ENCODE results near the gene VHLL. TPM values are rescaled to one million over a fixed set of nuclear protein-coding genes. Genes with fewer than 3 reads are reported as not detected.

Gene VHLL
- total RNA-seq, 1 experiment from 2014 or later: not detected

DNA sequence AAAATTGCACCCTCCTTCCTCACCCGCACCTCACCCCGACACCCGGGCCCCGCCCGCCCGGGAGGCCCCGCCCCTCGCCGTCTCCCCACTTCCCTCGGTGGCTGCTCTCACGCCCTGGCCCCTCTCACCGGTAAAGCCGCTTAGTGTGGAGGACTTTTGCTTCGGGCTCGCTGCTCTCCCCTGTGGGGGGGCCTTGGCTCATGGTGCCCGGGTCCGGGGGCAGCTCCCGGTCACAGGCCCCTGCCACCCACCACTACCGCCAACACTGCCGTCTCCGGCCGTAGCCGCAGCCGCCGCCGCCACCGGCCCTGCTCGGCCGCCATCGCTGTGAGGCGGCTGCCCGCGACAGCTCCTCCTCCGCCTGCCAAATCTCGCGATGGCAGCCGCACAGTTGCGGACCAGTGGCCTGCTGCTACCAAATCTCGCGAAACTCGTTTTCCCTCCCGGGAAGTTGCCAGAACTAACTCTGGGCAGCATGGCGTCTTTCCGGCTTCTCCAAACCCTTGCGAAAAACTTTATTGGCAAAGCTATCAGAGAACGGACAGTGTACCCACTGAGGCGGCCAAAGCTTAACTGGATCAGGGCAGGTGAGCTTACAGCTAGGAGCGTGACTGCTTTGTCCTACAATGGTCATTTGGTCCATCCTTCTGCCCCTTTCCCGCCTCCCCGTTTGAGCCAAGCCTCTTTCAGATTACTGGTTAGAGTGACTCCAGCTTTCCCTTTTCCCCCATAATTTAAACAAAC lies 16.5 kb downstream of the VHLL start, which contains the start of gene SMG5:
TSS of gene SMG5 (minus strand) at position 347 of the 744 bp plus-strand sequence. CDS start at position 202, 145 bp downstream.
- peak within 1 kb of the TSS; percentile 97 for H3K4me3 Mint-ChIP-seq
- no peaks in the 10 kb centered on the region for H3K9me3 Mint-ChIP-seq
- H3K27ac Mint-ChIP-seq: peak within 1 kb of the TSS; percentile 97
- CTCF ChIA-PET: interaction anchor here (0.7 to 2.4 kb wide), 26 partner anchors 11 to 345 kb away, joined by 3 to 18 read pairs (median 5); partner anchors contain the start of genes CCT3, PMF1, SLC25A44 and TSACC
- DNase-seq (ENCODE audit: low spot score) (peak; percentile 97), ATAC-seq (peak; percentile 94)
- peaks cover 24% of the 10 kb centered on the region for H3K4me1 Mint-ChIP-seq
- no peaks in the 10 kb centered on the region for H3K27me3 Mint-ChIP-seq (ENCODE audit: low read depth)
- POLR2A ChIA-PET: interaction anchor here (0.5 to 2.0 kb wide), 13 partner anchors 10 to 1989 kb away, joined by 3 to 10 read pairs (median 4); partner anchors contain the start of genes CCT3, PMF1 and TSACC
- peaks cover 13% of the 10 kb centered on the region for H3K36me3 Mint-ChIP-seq
- TF ChIP-seq ZBTB21 (CRISPR knock-in tag; IDR thresholded peaks at IDR 0.05; ENCODE audit: borderline replicate concordance) (peak; percentile 60; the same call in 1 of the 2 replicates), FOXP1 (CRISPR knock-in tag; IDR thresholded peaks at IDR 0.05; ENCODE audit: borderline replicate concordance) (peak; percentile 91), NR2C2 (CRISPR knock-in tag; IDR thresholded peaks at IDR 0.05) (no peak), FOXK1 (CRISPR knock-in tag; IDR thresholded peaks at IDR 0.05) (peak; percentile 80; the same call in 1 of the 2 replicates), KAT7 (CRISPR knock-in tag; IDR thresholded peaks at IDR 0.05; ENCODE audit: borderline replicate concordance) (peak; percentile 67; the same call in 1 of the 2 replicates), ETV6 (CRISPR knock-in tag; IDR thresholded peaks at IDR 0.05) (peak; percentile 74; the same call in 1 of the 2 replicates), NFE2L1 (CRISPR knock-in tag; IDR thresholded peaks at IDR 0.05) (peak; percentile 72; the same call in 1 of the 2 replicates), TEAD1 (CRISPR knock-in tag; IDR thresholded peaks at IDR 0.05) (peak; percentile 90; the same call in 1 of the 2 replicates), MYBL2 (CRISPR knock-in tag; IDR thresholded peaks at IDR 0.05) (peak; percentile 45; the same call in 1 of the 2 replicates), GABPB1 (CRISPR knock-in tag; IDR thresholded peaks at IDR 0.05) (peak; percentile 72), HMGA2 (CRISPR knock-in tag; IDR thresholded peaks at IDR 0.05) (no peak), OVOL2 (CRISPR knock-in tag; IDR thresholded peaks at IDR 0.05; ENCODE audit: borderline replicate concordance) (no peak), NR1H2 (CRISPR knock-in tag; IDR thresholded peaks at IDR 0.05) (no peak), TP53 (CRISPR knock-in tag; IDR thresholded peaks at IDR 0.05) (0 out of 2 replicates have a peak, but pooled peaks have one; percentile 74), GRHL2 (CRISPR knock-in tag; IDR thresholded peaks at IDR 0.05; ENCODE audit: insufficient replicate concordance, severe bottlenecking) (no peak)
- TF ChIP-seq, protein P1, sequence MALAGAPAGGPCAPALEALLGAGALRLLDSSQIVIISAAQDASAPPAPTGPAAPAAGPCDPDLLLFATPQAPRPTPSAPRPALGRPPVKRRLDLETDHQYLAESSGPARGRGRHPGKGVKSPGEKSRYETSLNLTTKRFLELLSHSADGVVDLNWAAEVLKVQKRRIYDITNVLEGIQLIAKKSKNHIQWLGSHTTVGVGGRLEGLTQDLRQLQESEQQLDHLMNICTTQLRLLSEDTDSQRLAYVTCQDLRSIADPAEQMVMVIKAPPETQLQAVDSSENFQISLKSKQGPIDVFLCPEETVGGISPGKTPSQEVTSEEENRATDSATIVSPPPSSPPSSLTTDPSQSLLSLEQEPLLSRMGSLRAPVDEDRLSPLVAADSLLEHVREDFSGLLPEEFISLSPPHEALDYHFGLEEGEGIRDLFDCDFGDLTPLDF (CRISPR knock-in tag; IDR thresholded peaks at IDR 0.05): 0 out of 2 replicates have a peak, but pooled peaks have one; percentile 21
- TF ChIP-seq, protein P2, sequence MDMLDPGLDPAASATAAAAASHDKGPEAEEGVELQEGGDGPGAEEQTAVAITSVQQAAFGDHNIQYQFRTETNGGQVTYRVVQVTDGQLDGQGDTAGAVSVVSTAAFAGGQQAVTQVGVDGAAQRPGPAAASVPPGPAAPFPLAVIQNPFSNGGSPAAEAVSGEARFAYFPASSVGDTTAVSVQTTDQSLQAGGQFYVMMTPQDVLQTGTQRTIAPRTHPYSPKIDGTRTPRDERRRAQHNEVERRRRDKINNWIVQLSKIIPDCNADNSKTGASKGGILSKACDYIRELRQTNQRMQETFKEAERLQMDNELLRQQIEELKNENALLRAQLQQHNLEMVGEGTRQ (CRISPR knock-in tag; IDR thresholded peaks at IDR 0.05): peak; percentile 61
- TF ChIP-seq, protein P3, sequence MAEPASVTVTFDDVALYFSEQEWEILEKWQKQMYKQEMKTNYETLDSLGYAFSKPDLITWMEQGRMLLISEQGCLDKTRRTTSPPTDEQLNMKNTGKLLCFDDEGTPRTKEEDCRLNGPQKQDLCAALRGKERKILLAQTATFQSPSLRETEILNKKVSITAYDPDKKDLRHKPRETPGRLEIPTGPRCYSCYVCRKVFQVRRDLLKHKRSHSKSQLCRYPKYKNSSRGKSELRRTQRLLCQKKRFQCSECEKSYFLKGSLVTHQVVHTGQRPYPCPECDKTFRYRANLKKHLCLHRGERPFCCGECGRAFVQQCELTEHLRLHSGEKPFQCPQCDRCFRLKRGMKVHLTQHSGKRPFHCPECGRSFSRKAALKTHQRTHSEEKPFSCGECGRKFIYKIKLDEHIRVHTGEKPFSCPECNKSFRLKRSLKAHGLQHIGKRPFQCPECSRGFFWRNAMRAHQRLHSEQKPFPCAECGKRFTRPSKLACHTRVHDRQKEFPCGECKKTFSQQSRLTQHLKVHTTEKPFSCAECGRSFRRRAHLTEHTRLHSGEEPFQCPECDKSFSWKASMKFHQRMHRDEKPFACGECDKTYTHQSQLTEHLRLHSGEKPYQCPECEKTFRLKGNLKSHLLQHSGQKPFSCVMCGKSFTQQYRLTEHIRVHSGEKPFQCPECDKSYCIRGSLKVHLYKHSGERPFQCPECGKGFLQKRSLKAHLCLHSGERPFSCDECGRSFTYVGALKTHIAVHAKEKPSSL (CRISPR knock-in tag; conservative IDR thresholded peaks at IDR 0.05): no peak
- TF ChIP-seq, protein P4, sequence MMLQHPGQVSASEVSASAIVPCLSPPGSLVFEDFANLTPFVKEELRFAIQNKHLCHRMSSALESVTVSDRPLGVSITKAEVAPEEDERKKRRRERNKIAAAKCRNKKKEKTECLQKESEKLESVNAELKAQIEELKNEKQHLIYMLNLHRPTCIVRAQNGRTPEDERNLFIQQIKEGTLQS (CRISPR knock-in tag; conservative IDR thresholded peaks at IDR 0.05): no peak
- TF ChIP-seq, protein P5, sequence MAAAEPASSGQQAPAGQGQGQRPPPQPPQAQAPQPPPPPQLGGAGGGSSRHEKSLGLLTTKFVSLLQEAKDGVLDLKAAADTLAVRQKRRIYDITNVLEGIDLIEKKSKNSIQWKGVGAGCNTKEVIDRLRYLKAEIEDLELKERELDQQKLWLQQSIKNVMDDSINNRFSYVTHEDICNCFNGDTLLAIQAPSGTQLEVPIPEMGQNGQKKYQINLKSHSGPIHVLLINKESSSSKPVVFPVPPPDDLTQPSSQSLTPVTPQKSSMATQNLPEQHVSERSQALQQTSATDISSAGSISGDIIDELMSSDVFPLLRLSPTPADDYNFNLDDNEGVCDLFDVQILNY (CRISPR knock-in tag; IDR thresholded peaks at IDR 0.05): no peak; the same call in 1 of the 2 replicates
- TF ChIP-seq, protein P6, sequence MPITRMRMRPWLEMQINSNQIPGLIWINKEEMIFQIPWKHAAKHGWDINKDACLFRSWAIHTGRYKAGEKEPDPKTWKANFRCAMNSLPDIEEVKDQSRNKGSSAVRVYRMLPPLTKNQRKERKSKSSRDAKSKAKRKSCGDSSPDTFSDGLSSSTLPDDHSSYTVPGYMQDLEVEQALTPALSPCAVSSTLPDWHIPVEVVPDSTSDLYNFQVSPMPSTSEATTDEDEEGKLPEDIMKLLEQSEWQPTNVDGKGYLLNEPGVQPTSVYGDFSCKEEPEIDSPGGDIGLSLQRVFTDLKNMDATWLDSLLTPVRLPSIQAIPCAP (CRISPR knock-in tag; IDR thresholded peaks at IDR 0.05): 0 out of 2 replicates have a peak, but pooled peaks have one; percentile 67
- TF ChIP-seq, protein P7, sequence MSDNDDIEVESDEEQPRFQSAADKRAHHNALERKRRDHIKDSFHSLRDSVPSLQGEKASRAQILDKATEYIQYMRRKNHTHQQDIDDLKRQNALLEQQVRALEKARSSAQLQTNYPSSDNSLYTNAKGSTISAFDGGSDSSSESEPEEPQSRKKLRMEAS (CRISPR knock-in tag; IDR thresholded peaks at IDR 0.05): peak; percentile 55; the same call in 1 of the 2 replicates
- TF ChIP-seq, protein P8, sequence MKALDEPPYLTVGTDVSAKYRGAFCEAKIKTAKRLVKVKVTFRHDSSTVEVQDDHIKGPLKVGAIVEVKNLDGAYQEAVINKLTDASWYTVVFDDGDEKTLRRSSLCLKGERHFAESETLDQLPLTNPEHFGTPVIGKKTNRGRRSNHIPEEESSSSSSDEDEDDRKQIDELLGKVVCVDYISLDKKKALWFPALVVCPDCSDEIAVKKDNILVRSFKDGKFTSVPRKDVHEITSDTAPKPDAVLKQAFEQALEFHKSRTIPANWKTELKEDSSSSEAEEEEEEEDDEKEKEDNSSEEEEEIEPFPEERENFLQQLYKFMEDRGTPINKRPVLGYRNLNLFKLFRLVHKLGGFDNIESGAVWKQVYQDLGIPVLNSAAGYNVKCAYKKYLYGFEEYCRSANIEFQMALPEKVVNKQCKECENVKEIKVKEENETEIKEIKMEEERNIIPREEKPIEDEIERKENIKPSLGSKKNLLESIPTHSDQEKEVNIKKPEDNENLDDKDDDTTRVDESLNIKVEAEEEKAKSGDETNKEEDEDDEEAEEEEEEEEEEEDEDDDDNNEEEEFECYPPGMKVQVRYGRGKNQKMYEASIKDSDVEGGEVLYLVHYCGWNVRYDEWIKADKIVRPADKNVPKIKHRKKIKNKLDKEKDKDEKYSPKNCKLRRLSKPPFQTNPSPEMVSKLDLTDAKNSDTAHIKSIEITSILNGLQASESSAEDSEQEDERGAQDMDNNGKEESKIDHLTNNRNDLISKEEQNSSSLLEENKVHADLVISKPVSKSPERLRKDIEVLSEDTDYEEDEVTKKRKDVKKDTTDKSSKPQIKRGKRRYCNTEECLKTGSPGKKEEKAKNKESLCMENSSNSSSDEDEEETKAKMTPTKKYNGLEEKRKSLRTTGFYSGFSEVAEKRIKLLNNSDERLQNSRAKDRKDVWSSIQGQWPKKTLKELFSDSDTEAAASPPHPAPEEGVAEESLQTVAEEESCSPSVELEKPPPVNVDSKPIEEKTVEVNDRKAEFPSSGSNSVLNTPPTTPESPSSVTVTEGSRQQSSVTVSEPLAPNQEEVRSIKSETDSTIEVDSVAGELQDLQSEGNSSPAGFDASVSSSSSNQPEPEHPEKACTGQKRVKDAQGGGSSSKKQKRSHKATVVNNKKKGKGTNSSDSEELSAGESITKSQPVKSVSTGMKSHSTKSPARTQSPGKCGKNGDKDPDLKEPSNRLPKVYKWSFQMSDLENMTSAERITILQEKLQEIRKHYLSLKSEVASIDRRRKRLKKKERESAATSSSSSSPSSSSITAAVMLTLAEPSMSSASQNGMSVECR (CRISPR knock-in tag; IDR thresholded peaks at IDR 0.05; ENCODE audit: borderline replicate concordance): peak; percentile 56; the same call in 1 of the 2 replicates

All from WTC11 (cell line).